ENCODE measurements around the gene RAD18. TPM values are rescaled to one million over a fixed set of nuclear protein-coding genes. Genes with fewer than 3 reads are reported as not detected.

Gene RAD18
- total RNA-seq, 1 donor from 2014 or later = 7.6 TPM

- no peak for TF ChIP-seq CTCF (IDR thresholded peaks at IDR 0.05; ENCODE audit: insufficient read depth, low read length, poor library complexity, severe bottlenecking)
- DNase-seq (ENCODE audit: low read depth) = no peak
- H3K36me3 ChIP-seq (ENCODE audit: control insufficient read depth, insufficient read depth, low read length) = no peaks in the 10 kb centered on the region
- H3K4me3 ChIP-seq (ENCODE audit: low read depth, low read length) = no peak overlapping the region
- H3K27me3 ChIP-seq (ENCODE audit: control insufficient read depth, insufficient read depth, low read length) = no peaks in the 10 kb centered on the region
These were observed 71.5 kb downstream of the RAD18 start for GRCh38 chr3:8891774-8892173.

- Histone ChIP-seq H3K4me3 (ENCODE audit: low read depth, low read length) (no peak overlapping the region), H3K27me3 (ENCODE audit: control insufficient read depth, insufficient read depth, low read length) (no peaks in the 10 kb centered on the region), H3K36me3 (ENCODE audit: control insufficient read depth, insufficient read depth, low read length) (no peaks in the 10 kb centered on the region)
- no peak for DNase-seq (ENCODE audit: low read depth)
- TF ChIP-seq CTCF (IDR thresholded peaks at IDR 0.05; ENCODE audit: insufficient read depth, low read length, poor library complexity, severe bottlenecking) = no peak
These were observed 72.0 kb downstream of the RAD18 start for GRCh38 chr3:8891303-8891702.

GRCh38 chr3:8888301-8888915 lies 74.9 kb downstream of the RAD18 start:
- TF ChIP-seq CTCF (IDR thresholded peaks at IDR 0.05; ENCODE audit: insufficient read depth, low read length, poor library complexity, severe bottlenecking) = no peak
- H3K27me3 ChIP-seq (ENCODE audit: control insufficient read depth, insufficient read depth, low read length) = no peaks in the 10 kb centered on the region
- no peak for DNase-seq (ENCODE audit: low read depth)
- no peak overlapping the region for H3K4me3 ChIP-seq (ENCODE audit: low read depth, low read length)
- no peaks in the 10 kb centered on the region for H3K36me3 ChIP-seq (ENCODE audit: control insufficient read depth, insufficient read depth, low read length)

- Histone ChIP-seq H3K4me3 (ENCODE audit: low read depth, low read length) (no peak overlapping the region), H3K27me3 (ENCODE audit: control insufficient read depth, insufficient read depth, low read length) (no peaks in the 10 kb centered on the region), H3K36me3 (ENCODE audit: control insufficient read depth, insufficient read depth, low read length) (no peaks in the 10 kb centered on the region)
- no peak for DNase-seq (ENCODE audit: low read depth)
- TF ChIP-seq CTCF (IDR thresholded peaks at IDR 0.05; ENCODE audit: insufficient read depth, low read length, poor library complexity, severe bottlenecking) = no peak
These were observed 75.6 kb downstream of the RAD18 start for GRCh38 chr3:8887435-8888300.

GRCh38 chr3:8886546-8886945 lies 76.7 kb downstream of the RAD18 start:
- Histone ChIP-seq H3K36me3 (ENCODE audit: control insufficient read depth, insufficient read depth, low read length) (no peaks in the 10 kb centered on the region), H3K27me3 (ENCODE audit: control insufficient read depth, insufficient read depth, low read length) (no peaks in the 10 kb centered on the region), H3K4me3 (ENCODE audit: low read depth, low read length) (no peak overlapping the region)
- no peak for DNase-seq (ENCODE audit: low read depth)
- no peak for TF ChIP-seq CTCF (IDR thresholded peaks at IDR 0.05; ENCODE audit: insufficient read depth, low read length, poor library complexity, severe bottlenecking)

Data from kidney epithelial cell (primary cell).